ENCODE results near the gene AMELY. TPM values are rescaled to one million over a fixed set of nuclear protein-coding genes. Genes with fewer than 3 reads are reported as not detected.

The AMELY gene
- total and polyA plus RNA-seq, 2 donors (not counting 1 experiment from before 2014, with no cell fraction given), result not detected

DNA sequence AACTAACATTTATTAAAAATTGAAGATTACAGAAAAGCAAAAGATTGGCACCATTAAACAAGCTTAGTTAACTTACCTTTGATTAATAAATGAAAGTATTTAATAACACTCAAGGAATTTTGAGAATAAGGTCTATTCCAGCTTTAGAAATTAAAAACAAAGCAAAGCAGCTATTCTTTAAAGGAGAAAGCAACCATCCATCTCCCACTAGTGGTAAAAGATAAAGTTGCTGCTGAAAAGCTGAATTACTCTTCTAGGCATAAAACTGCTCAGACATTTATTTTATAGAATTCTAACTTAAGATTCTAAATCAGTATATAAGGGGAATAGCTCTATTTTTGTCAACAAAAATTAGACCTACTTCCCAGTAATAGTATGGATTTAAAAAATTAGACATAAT is 36.1 kb upstream of the AMELY start:
- Histone ChIP-seq H4K20me1 (ENCODE audit: control insufficient read depth, extremely low read depth, insufficient read depth, low read length) (no peaks in the 10 kb centered on the region), H3K4me3 (replicated peaks in 1 of 4; ENCODE audit: control extremely low read depth in 1 of 4, insufficient read depth in 1 of 4, low read depth in 3 of 4, low read length in 4 of 4) (no peak overlapping the region), H3K79me2 (ENCODE audit: control insufficient read depth, insufficient read depth, low read length) (no peaks in the 10 kb centered on the region), H3K4me2 (ENCODE audit: extremely low read depth, insufficient read depth, low read length) (no peak overlapping the region), H3K27me3 (ENCODE audit: control insufficient read depth, insufficient read depth, low read length) (no peaks in the 10 kb centered on the region), H3K36me3 (ENCODE audit: control insufficient read depth, insufficient read depth, low read length) (no peaks in the 10 kb centered on the region), H3K9me3 (ENCODE audit: control insufficient read depth, insufficient read depth, low read depth, low read length) (no peaks in the 10 kb centered on the region), H3K4me1 (ENCODE audit: control insufficient read depth, extremely low read depth, insufficient read depth, low read length) (no peaks in the 10 kb centered on the region), H3K27ac (ENCODE audit: insufficient read depth, low read length) (no peak overlapping the region), H2AFZ (ENCODE audit: low read length) (no peak overlapping the region), H3K9ac (ENCODE audit: insufficient read depth, low read length) (no peak overlapping the region)
- DNase-seq (ENCODE audit: low read depth in 2 of 2), result no peak
- TF ChIP-seq EZH2 (IDR thresholded peaks at IDR 0.05; ENCODE audit: low read length, missing control alignments), result no peak
- TF ChIP-seq, protein P1, sequence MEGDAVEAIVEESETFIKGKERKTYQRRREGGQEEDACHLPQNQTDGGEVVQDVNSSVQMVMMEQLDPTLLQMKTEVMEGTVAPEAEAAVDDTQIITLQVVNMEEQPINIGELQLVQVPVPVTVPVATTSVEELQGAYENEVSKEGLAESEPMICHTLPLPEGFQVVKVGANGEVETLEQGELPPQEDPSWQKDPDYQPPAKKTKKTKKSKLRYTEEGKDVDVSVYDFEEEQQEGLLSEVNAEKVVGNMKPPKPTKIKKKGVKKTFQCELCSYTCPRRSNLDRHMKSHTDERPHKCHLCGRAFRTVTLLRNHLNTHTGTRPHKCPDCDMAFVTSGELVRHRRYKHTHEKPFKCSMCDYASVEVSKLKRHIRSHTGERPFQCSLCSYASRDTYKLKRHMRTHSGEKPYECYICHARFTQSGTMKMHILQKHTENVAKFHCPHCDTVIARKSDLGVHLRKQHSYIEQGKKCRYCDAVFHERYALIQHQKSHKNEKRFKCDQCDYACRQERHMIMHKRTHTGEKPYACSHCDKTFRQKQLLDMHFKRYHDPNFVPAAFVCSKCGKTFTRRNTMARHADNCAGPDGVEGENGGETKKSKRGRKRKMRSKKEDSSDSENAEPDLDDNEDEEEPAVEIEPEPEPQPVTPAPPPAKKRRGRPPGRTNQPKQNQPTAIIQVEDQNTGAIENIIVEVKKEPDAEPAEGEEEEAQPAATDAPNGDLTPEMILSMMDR (conservative IDR thresholded peaks at IDR 0.05 in 1 of 2, IDR thresholded peaks at IDR 0.05 in 1 of 2; ENCODE audit: low read depth in 1 of 2, low read length in 2 of 2), result no peak

- Histone ChIP-seq H3K4me2 (ENCODE audit: extremely low read depth, insufficient read depth, low read length) (no peak overlapping the region), H3K4me1 (ENCODE audit: control insufficient read depth, extremely low read depth, insufficient read depth, low read length) (no peaks in the 10 kb centered on the region), H3K27ac (ENCODE audit: insufficient read depth, low read length) (no peak overlapping the region), H4K20me1 (ENCODE audit: control insufficient read depth, extremely low read depth, insufficient read depth, low read length) (no peaks in the 10 kb centered on the region), H3K9ac (ENCODE audit: insufficient read depth, low read length) (no peak overlapping the region), H2AFZ (ENCODE audit: low read length) (no peak overlapping the region), H3K79me2 (ENCODE audit: control insufficient read depth, insufficient read depth, low read length) (no peaks in the 10 kb centered on the region), H3K27me3 (ENCODE audit: control insufficient read depth, insufficient read depth, low read length) (no peaks in the 10 kb centered on the region), H3K36me3 (ENCODE audit: control insufficient read depth, insufficient read depth, low read length) (no peaks in the 10 kb centered on the region), H3K4me3 (replicated peaks in 1 of 4; ENCODE audit: control extremely low read depth in 1 of 4, insufficient read depth in 1 of 4, low read depth in 3 of 4, low read length in 4 of 4) (no peak overlapping the region), H3K9me3 (ENCODE audit: control insufficient read depth, insufficient read depth, low read depth, low read length) (no peaks in the 10 kb centered on the region)
- TF ChIP-seq, protein P1 (conservative IDR thresholded peaks at IDR 0.05 in 1 of 2, IDR thresholded peaks at IDR 0.05 in 1 of 2; ENCODE audit: low read depth in 1 of 2, low read length in 2 of 2), result no peak
- no peak for TF ChIP-seq EZH2 (IDR thresholded peaks at IDR 0.05; ENCODE audit: low read length, missing control alignments)
- DNase-seq (ENCODE audit: low read depth in 2 of 2), result no peak
Observed at GRCh38 chrY:6935497-6935896, 23.9 kb upstream of the AMELY start.

GRCh38 chrY:6931779-6932396 is 20.3 kb upstream of the AMELY start:
- TF ChIP-seq, protein P1 (conservative IDR thresholded peaks at IDR 0.05 in 1 of 2, IDR thresholded peaks at IDR 0.05 in 1 of 2; ENCODE audit: low read depth in 1 of 2, low read length in 2 of 2), result no peak
- no peak for TF ChIP-seq EZH2 (IDR thresholded peaks at IDR 0.05; ENCODE audit: low read length, missing control alignments)
- Histone ChIP-seq H4K20me1 (ENCODE audit: control insufficient read depth, extremely low read depth, insufficient read depth, low read length) (no peaks in the 10 kb centered on the region), H3K9me3 (ENCODE audit: control insufficient read depth, insufficient read depth, low read depth, low read length) (no peaks in the 10 kb centered on the region), H3K27me3 (ENCODE audit: control insufficient read depth, insufficient read depth, low read length) (no peaks in the 10 kb centered on the region), H3K4me2 (ENCODE audit: extremely low read depth, insufficient read depth, low read length) (no peak overlapping the region), H2AFZ (ENCODE audit: low read length) (no peak overlapping the region), H3K9ac (ENCODE audit: insufficient read depth, low read length) (no peak overlapping the region), H3K4me3 (replicated peaks in 1 of 4; ENCODE audit: control extremely low read depth in 1 of 4, insufficient read depth in 1 of 4, low read depth in 3 of 4, low read length in 4 of 4) (no peak overlapping the region), H3K27ac (ENCODE audit: insufficient read depth, low read length) (no peak overlapping the region), H3K36me3 (ENCODE audit: control insufficient read depth, insufficient read depth, low read length) (no peaks in the 10 kb centered on the region), H3K4me1 (ENCODE audit: control insufficient read depth, extremely low read depth, insufficient read depth, low read length) (no peaks in the 10 kb centered on the region), H3K79me2 (ENCODE audit: control insufficient read depth, insufficient read depth, low read length) (no peaks in the 10 kb centered on the region)
- DNase-seq (ENCODE audit: low read depth in 2 of 2), result no peak

All from fibroblast of lung (primary cell).